ENCODE results near the gene IL13RA1.

DNA sequence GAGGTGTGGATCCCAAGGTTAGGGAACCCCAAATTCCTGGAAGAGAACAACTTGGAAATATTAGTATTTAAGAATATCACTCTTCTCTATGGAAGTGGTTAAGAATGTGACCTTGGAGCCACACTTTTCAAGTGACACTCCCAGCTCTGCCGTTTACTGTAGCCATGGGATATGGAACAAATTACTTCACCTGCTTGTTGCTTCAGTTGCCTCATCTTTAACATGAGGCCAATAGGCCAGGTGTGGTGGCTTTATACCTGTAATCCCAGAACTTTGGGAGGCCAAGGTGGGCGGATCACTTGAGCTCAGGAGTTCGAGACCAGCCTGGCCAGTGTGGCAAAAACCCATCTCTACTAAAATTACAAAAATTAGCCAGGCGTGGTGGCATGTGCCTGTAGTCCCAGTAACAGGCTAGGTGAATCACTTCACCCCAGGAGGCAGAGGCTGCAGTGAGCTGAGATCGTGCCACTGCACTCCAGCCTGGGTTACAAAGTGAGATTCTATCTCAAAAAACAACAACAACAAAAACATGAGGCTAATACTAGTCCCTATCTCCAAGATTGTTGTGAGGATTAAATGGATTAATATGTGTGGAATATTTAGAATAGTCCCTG, 13.0 kb downstream of the IL13RA1 start:
- TF ChIP-seq, protein P1, sequence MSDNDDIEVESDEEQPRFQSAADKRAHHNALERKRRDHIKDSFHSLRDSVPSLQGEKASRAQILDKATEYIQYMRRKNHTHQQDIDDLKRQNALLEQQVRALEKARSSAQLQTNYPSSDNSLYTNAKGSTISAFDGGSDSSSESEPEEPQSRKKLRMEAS (IDR thresholded peaks at IDR 0.05) = no peak
- TF ChIP-seq TEAD4 (IDR thresholded peaks at IDR 0.05) = no peak
